SK-N-SH (cell line): ENCODE measurements around the gene UBE2E2. TPM values are rescaled to one million over a fixed set of nuclear protein-coding genes. Genes with fewer than 3 reads are reported as not detected.

Experiments used
- CTCF ChIA-PET: fragments of 300-600, 350-600 bp; formaldehyde crosslinking; extraction: SDS; loops from one replicate; lab custom pipeline; 2021; lab: Yijun Ruan, JAX
- POLR2A ChIA-PET: fragments of 350-600 bp; sonication (Branson Sonifier 250); formaldehyde crosslinking; extraction: SDS; loops from one replicate; lab custom pipeline; 2020; ENCODE audit warnings: antibody characterized with exemption, inconsistent platforms; lab: Yijun Ruan, JAX
- DNase-seq: peaks from one replicate; pipeline ENCODE4 v3.0.0; 2012
- H2AFZ ChIP-seq: fragments of 200-600 bp; sonication (generic); 2 replicates; pipeline ENCODE4 v1.8.1; 2016; ENCODE audit warnings: antibody characterized with exemption, mild to moderate bottlenecking, low read depth
- H3F3A ChIP-seq: fragments of 200-600 bp; sonication (generic); replicated peaks from 2 replicates; pipeline ENCODE3; 2016; ENCODE audit warnings: antibody characterized with exemption, mild to moderate bottlenecking; ENCODE audit not compliant: insufficient read depth
- H3K27ac ChIP-seq, 2 experiments: fragments of 200-500 bp in 1 of 2; fragments of 200-600 bp in 1 of 2; sonication (Bioruptor generic) in 1 of 2; sonication (generic), shearing (Covaris generic) in 1 of 2; 2 replicates each; pipeline versions ENCODE4 v1.5.1 to v1.6.1; 2014 to 2016; ENCODE audit warnings: low read depth in 2 of 2, inconsistent platforms in 1 of 2, low read length in 1 of 2, mild to moderate bottlenecking in 1 of 2, mixed read lengths in 1 of 2
- H3K27me3 ChIP-seq: fragments of 200-600 bp; sonication (generic), shearing (Covaris generic); 2 replicates; pipeline ENCODE4 v1.6.1; 2016; ENCODE audit warnings: mixed run types; ENCODE audit not compliant: insufficient read depth
- H3K36me3 ChIP-seq, 2 experiments: fragments of 200-500 bp in 1 of 2; fragments of 200-600 bp in 1 of 2; sonication (Bioruptor generic) in 1 of 2; sonication (generic) in 1 of 2; replicated peaks in 1 of 2; 2 replicates each; pipeline versions ENCODE3 to v1.5.1; 2014 to 2016; ENCODE audit warnings: low read length in 1 of 2, mild to moderate bottlenecking in 1 of 2; ENCODE audit not compliant: insufficient read depth in 2 of 2, control insufficient read depth in 1 of 2
- H3K4me1 ChIP-seq, 2 experiments: fragments of 200-500 bp in 1 of 2; fragments of 200-600 bp in 1 of 2; sonication (Bioruptor generic) in 1 of 2; sonication (generic), shearing (Covaris generic) in 1 of 2; 2 replicates each; pipeline versions ENCODE4 v1.5.1 to v1.6.1; 2014 to 2016; ENCODE audit warnings: low read depth in 1 of 2, low read length in 1 of 2, mixed run types in 1 of 2; ENCODE audit not compliant: insufficient read depth in 2 of 2, control insufficient read depth in 1 of 2
- H3K4me2 ChIP-seq: fragments of 200-600 bp; sonication (generic), shearing (Covaris generic); 2 replicates; pipeline ENCODE4 v1.6.1; 2017; ENCODE audit warnings: mixed run types
- H3K4me3 ChIP-seq, 2 experiments: fragments of 200-500 bp in 1 of 2; fragments of 200-600 bp in 1 of 2; sonication (Bioruptor generic) in 1 of 2; sonication (generic), shearing (Covaris generic) in 1 of 2; 2 replicates each; pipeline versions ENCODE4 v1.5.1 to v1.8.1; 2014 to 2016; ENCODE audit warnings: low read depth in 2 of 2, inconsistent platforms in 1 of 2, low read length in 1 of 2, mild to moderate bottlenecking in 1 of 2, mixed read lengths in 1 of 2, moderate library complexity in 1 of 2
- H3K79me2 ChIP-seq: fragments of 200-600 bp; sonication (generic); 2 replicates; pipeline ENCODE4 v1.8.1; 2017; ENCODE audit warnings: mild to moderate bottlenecking; ENCODE audit not compliant: insufficient read depth
- H3K9ac ChIP-seq: fragments of 200-600 bp; sonication (generic); 2 replicates; pipeline ENCODE4 v1.6.1; 2017; ENCODE audit warnings: mixed run types
- H3K9me2 ChIP-seq: fragments of 200-600 bp; sonication (generic); 2 replicates; pipeline ENCODE4 v1.6.1; 2017; ENCODE audit warnings: mixed run types
- H3K9me3 ChIP-seq: fragments of 200-600 bp; sonication (generic); 2 replicates; pipeline ENCODE4 v1.6.1; 2017; ENCODE audit warnings: mixed run types, mild to moderate bottlenecking, moderate library complexity
- H4K20me1 ChIP-seq: fragments of 200-600 bp; sonication (generic); 2 replicates; pipeline ENCODE4 v1.6.1; 2017; ENCODE audit warnings: mild to moderate bottlenecking, mixed run types; ENCODE audit not compliant: insufficient read depth
- CHD2 ChIP-seq: fragments of 150-350 bp; IDR thresholded peaks from 2 replicates; pipeline ENCODE4 v1.6.1; 2018; ENCODE audit warnings: low read length; ENCODE audit not compliant: partially characterized antibody
- EP300 ChIP-seq, 2 experiments: IDR thresholded peaks; 2 replicates each; pipeline versions ENCODE4 v1.4.0 to v1.6.1; 2012; ENCODE audit warnings: borderline replicate concordance in 1 of 2, low read depth in 1 of 2, low read length in 1 of 2
- EZH2phosphoT487 ChIP-seq: fragments of 200-600 bp; sonication (generic); IDR thresholded peaks from 2 replicates; pipeline ENCODE4 v1.6.1; 2017; ENCODE audit warnings: low read depth, mixed run types, mild to moderate bottlenecking, antibody characterized with exemption, moderate library complexity, borderline replicate concordance
- FOSL2 ChIP-seq: IDR thresholded peaks from 2 replicates; pipeline ENCODE4 v1.4.0; 2012; ENCODE audit warnings: low read depth, mild to moderate bottlenecking, moderate library complexity, borderline replicate concordance
- FOXM1 ChIP-seq: IDR thresholded peaks from 2 replicates; pipeline ENCODE4 v1.4.0; 2012; ENCODE audit warnings: low read depth, mild to moderate bottlenecking
- GABPA ChIP-seq: IDR thresholded peaks from 2 replicates; pipeline ENCODE4 v1.4.0; 2012; ENCODE audit warnings: low read depth, mild to moderate bottlenecking
- GATA2 ChIP-seq: sonication (generic); formaldehyde crosslinking; IDR thresholded peaks from 2 replicates; pipeline ENCODE4 v1.5.0; 2020; ENCODE audit warnings: mild to moderate bottlenecking, missing genetic modification reagents
- JUND ChIP-seq: IDR thresholded peaks from 2 replicates; pipeline ENCODE4 v1.4.0; 2012
- MEF2A ChIP-seq: IDR thresholded peaks from 2 replicates; pipeline ENCODE4 v1.4.0; 2012; ENCODE audit warnings: low read depth, borderline replicate concordance
- MXI1 ChIP-seq: IDR thresholded peaks from 2 replicates; pipeline ENCODE4 v1.6.1; 2012; ENCODE audit warnings: mild to moderate bottlenecking, low read depth, low read length, improper control_type of control experiment
- NFIC ChIP-seq: IDR thresholded peaks from 2 replicates; pipeline ENCODE4 v1.4.0; 2012; ENCODE audit warnings: borderline replicate concordance
- NRF1 ChIP-seq: IDR thresholded peaks from 2 replicates; pipeline ENCODE4 v1.6.1; 2012; ENCODE audit warnings: low read depth, mild to moderate bottlenecking, low read length
- RAD21 ChIP-seq: IDR thresholded peaks from 2 replicates; pipeline ENCODE4 v1.6.1; 2012; ENCODE audit warnings: mild to moderate bottlenecking, low read length
- RCOR1 ChIP-seq: fragments of 150-350 bp; IDR thresholded peaks from 2 replicates; pipeline ENCODE4 v1.6.1; 2017; ENCODE audit warnings: antibody characterized with exemption, low read length
- RFX5 ChIP-seq: IDR thresholded peaks from 2 replicates; pipeline ENCODE4 v1.6.1; 2012; ENCODE audit warnings: mild to moderate bottlenecking, improper control_type of control experiment, low read length
- RXRA ChIP-seq: IDR thresholded peaks from 2 replicates; pipeline ENCODE4 v1.4.0; 2012; ENCODE audit warnings: low read depth, mild to moderate bottlenecking, borderline replicate concordance
- SIN3A ChIP-seq: IDR thresholded peaks from 2 replicates; pipeline ENCODE4 v1.6.1; 2012; ENCODE audit warnings: low read depth, mild to moderate bottlenecking, low read length, moderate library complexity, borderline replicate concordance
- SMC3 ChIP-seq: IDR thresholded peaks from 2 replicates; pipeline ENCODE4 v1.6.1; 2012; ENCODE audit warnings: low read depth, low read length, improper control_type of control experiment
- TAF1 ChIP-seq: IDR thresholded peaks from 2 replicates; pipeline ENCODE4 v1.6.1; 2012; ENCODE audit warnings: low read depth, mild to moderate bottlenecking, low read length, moderate library complexity, borderline replicate concordance
- TCF12 ChIP-seq: IDR thresholded peaks from 2 replicates; pipeline ENCODE4 v1.4.0; 2012
- TEAD4 ChIP-seq: IDR thresholded peaks from 2 replicates; pipeline ENCODE4 v1.4.0; 2012; ENCODE audit warnings: mild to moderate bottlenecking, borderline replicate concordance; ENCODE audit not compliant: insufficient read depth
- YY1 ChIP-seq: IDR thresholded peaks from 2 replicates; pipeline ENCODE4 v1.4.0; 2012; ENCODE audit warnings: low read depth, mild to moderate bottlenecking
- WGBS: methylation state at CpG from one replicate; pipeline ENCODE4 v1.1.6; 2017; ENCODE audit warnings: low lambda C conversion rate; 5-methylcytosine and 5-hydroxymethylcytosine counted together
- polyA plus RNA-seq, 3 experiments: library from polyadenylated mRNA; depleted of rRNA; stranded (reverse); fragments of >200 nt; gene quantifications; 2 replicates each; pipeline ENCODE4 v1.2.3, GENCODE V29; 2012
- TF ChIP-seq, protein P1 (sequence below): fragments of 200-600 bp; sonication (generic); IDR thresholded peaks from 2 replicates; pipeline ENCODE4 v1.6.1; 2017; ENCODE audit warnings: antibody characterized with exemption, mild to moderate bottlenecking, moderate library complexity
- TF ChIP-seq, protein P2 (sequence below): IDR thresholded peaks from 2 replicates; pipeline ENCODE4 v1.6.1; 2012; ENCODE audit warnings: mild to moderate bottlenecking, low read depth, low read length, moderate library complexity
- TF ChIP-seq, protein P3 (sequence below): IDR thresholded peaks from 2 replicates; pipeline ENCODE4 v1.4.0; 2012; ENCODE audit warnings: low read depth, borderline replicate concordance
- TF ChIP-seq, protein P4 (sequence below): IDR thresholded peaks from 2 replicates; pipeline ENCODE4; 2012
- TF ChIP-seq, protein P5 (sequence below): IDR thresholded peaks from 2 replicates; pipeline ENCODE4 v1.4.0; 2012; ENCODE audit warnings: low read depth

Gene UBE2E2
- polyA plus RNA-seq, 1 of the 3 experiments (the other 2 are of a cell fraction): 46.4 TPM

DNA sequence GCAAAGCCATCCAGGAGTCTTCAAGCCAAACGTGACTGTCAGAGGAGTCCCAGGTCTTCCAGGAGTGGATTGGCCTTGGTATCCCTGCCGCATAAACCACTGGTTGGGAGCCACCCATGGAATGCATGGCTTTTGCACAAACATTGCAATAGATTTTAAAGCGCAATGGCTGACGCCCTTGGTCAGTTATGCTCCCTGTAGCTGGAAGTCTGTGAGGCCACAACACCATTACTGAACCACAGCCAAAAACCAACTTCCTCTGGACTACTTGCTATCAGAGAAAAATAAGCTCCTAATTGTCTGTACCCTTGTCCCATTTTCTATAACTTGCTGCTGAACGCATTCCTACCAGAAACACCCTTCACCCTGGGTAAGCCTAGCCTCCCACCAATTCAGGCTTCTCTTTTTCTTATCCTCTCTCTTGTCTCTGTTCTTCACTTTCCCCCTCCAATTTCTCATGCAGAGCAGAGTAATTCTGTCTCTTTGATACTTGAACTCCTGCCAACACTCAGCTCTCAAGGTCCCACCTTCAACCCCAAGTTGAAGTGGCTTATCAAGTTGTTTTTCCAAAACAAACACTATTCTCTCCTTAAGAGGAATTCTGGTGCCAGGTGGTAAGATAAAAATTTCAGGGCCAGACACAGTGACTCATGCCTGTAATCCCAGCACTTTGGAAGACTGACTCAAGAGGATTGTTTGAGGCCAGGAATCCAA is 426.2 kb downstream of the UBE2E2 start:
- no peaks in the 10 kb centered on the region for H3K27me3 ChIP-seq
- H3K27ac ChIP-seq: no peak overlapping the region
- TF ChIP-seq TAF1 (no peak), SMC3 (no peak), RXRA (no peak), MEF2A (no peak), TCF12 (peak; percentile 59; the same call in 1 of the 2 replicates), GABPA (no peak), GATA2 (CRISPR knock-in tag) (no peak), RAD21 (no peak), RFX5 (no peak), RCOR1 (no peak), MXI1 (no peak), FOXM1 (no peak), TEAD4 (no peak), NFIC (peak; percentile 53), EZH2phosphoT487 (no peak), FOSL2 (peak; percentile 44; the same call in 1 of the 2 replicates), SIN3A (no peak), YY1 (no peak), EP300 (IDR thresholded peaks at IDR 0.05; ENCODE audit: borderline replicate concordance in 1 of 2, low read depth in 1 of 2, low read length in 1 of 2) (0 out of 4 replicates have a peak, but pooled peaks of 1 of the 2 experiments have one; percentile 7), JUND (peak; percentile 29; the same call in 1 of the 2 replicates), CHD2 (no peak), NRF1 (no peak)
- TF ChIP-seq, protein P1, sequence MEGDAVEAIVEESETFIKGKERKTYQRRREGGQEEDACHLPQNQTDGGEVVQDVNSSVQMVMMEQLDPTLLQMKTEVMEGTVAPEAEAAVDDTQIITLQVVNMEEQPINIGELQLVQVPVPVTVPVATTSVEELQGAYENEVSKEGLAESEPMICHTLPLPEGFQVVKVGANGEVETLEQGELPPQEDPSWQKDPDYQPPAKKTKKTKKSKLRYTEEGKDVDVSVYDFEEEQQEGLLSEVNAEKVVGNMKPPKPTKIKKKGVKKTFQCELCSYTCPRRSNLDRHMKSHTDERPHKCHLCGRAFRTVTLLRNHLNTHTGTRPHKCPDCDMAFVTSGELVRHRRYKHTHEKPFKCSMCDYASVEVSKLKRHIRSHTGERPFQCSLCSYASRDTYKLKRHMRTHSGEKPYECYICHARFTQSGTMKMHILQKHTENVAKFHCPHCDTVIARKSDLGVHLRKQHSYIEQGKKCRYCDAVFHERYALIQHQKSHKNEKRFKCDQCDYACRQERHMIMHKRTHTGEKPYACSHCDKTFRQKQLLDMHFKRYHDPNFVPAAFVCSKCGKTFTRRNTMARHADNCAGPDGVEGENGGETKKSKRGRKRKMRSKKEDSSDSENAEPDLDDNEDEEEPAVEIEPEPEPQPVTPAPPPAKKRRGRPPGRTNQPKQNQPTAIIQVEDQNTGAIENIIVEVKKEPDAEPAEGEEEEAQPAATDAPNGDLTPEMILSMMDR: no peak
- TF ChIP-seq, protein P2, sequence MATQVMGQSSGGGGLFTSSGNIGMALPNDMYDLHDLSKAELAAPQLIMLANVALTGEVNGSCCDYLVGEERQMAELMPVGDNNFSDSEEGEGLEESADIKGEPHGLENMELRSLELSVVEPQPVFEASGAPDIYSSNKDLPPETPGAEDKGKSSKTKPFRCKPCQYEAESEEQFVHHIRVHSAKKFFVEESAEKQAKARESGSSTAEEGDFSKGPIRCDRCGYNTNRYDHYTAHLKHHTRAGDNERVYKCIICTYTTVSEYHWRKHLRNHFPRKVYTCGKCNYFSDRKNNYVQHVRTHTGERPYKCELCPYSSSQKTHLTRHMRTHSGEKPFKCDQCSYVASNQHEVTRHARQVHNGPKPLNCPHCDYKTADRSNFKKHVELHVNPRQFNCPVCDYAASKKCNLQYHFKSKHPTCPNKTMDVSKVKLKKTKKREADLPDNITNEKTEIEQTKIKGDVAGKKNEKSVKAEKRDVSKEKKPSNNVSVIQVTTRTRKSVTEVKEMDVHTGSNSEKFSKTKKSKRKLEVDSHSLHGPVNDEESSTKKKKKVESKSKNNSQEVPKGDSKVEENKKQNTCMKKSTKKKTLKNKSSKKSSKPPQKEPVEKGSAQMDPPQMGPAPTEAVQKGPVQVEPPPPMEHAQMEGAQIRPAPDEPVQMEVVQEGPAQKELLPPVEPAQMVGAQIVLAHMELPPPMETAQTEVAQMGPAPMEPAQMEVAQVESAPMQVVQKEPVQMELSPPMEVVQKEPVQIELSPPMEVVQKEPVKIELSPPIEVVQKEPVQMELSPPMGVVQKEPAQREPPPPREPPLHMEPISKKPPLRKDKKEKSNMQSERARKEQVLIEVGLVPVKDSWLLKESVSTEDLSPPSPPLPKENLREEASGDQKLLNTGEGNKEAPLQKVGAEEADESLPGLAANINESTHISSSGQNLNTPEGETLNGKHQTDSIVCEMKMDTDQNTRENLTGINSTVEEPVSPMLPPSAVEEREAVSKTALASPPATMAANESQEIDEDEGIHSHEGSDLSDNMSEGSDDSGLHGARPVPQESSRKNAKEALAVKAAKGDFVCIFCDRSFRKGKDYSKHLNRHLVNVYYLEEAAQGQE: no peak
- TF ChIP-seq, protein P3, sequence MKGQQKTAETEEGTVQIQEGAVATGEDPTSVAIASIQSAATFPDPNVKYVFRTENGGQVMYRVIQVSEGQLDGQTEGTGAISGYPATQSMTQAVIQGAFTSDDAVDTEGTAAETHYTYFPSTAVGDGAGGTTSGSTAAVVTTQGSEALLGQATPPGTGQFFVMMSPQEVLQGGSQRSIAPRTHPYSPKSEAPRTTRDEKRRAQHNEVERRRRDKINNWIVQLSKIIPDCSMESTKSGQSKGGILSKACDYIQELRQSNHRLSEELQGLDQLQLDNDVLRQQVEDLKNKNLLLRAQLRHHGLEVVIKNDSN: no peak
- TF ChIP-seq, protein P4, sequence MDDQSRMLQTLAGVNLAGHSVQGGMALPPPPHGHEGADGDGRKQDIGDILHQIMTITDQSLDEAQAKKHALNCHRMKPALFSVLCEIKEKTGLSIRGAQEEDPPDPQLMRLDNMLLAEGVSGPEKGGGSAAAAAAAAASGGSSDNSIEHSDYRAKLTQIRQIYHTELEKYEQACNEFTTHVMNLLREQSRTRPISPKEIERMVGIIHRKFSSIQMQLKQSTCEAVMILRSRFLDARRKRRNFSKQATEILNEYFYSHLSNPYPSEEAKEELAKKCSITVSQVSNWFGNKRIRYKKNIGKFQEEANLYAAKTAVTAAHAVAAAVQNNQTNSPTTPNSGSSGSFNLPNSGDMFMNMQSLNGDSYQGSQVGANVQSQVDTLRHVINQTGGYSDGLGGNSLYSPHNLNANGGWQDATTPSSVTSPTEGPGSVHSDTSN: no peak
- TF ChIP-seq, protein P5, sequence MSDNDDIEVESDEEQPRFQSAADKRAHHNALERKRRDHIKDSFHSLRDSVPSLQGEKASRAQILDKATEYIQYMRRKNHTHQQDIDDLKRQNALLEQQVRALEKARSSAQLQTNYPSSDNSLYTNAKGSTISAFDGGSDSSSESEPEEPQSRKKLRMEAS: no peak
- TF ChIP-seq, all 33 proteins: peak for 5
- Histone ChIP-seq H3K9me3 (no peaks in the 10 kb centered on the region; the same call in 1 of the 2 replicates), H3K36me3 (no peaks in the 10 kb centered on the region), H3K4me3 (no peak overlapping the region), H2AFZ (no peak overlapping the region), H3K79me2 (no peaks in the 10 kb centered on the region), H3K4me2 (no peak overlapping the region), H3K9ac (no peak overlapping the region), H3K9me2 (no peaks in the 10 kb centered on the region), H3K4me1 (peaks cover 7 to 9% of the 10 kb centered on the region in 2 experiments; a peak in 3 of 4 replicates), H3F3A (peaks cover 6% of the 10 kb centered on the region), H4K20me1 (no peaks in the 10 kb centered on the region)
- POLR2A ChIA-PET: no interaction called here
- WGBS: 85% methylated on average over 4 of the region's 5 CpGs
- CTCF ChIA-PET: no interaction called here
- no peak for DNase-seq
